LNCaP clone FGC (cell line): ENCODE data around the gene SLCO3A1.

ENCODE experiments used
- DNase-seq: peaks from one replicate; pipeline ENCODE4 v3.0.0-alpha.2; 2011; ENCODE audit warnings: low read depth
- H3K4me3 ChIP-seq: 2 replicates; pipeline ENCODE4 v1.5.1; 2011; ENCODE audit warnings: mild to moderate bottlenecking, low read depth, low read length, control low read depth
- TF ChIP-seq, protein P1 (sequence below): IDR thresholded peaks from 2 replicates; pipeline ENCODE4 v1.5.1; 2012; ENCODE audit warnings: mild to moderate bottlenecking; ENCODE audit not compliant: control insufficient read depth, insufficient read depth; ENCODE audit errors: extremely low read depth

SLCO3A1 gene

DNA sequence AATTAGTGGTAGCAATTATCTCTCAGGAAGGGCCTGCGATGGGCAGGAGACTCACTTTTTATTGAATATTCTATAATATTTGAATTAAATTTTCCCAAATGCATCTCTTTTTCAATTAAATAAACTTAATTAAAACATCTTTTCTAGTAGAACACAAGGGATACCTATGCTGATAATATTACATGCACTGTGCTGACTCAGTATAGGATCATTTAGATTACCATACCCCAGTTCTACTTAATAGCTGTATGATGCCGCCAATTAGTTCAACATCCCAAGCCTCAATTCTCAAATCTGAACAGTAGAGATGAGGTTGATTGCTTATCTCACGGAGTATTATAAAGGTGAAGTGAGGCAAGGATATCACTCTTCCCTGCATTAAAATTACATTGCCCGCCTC, 149.2 kb downstream of the SLCO3A1 start:
- DNase-seq = no peak
- TF ChIP-seq, protein P1, sequence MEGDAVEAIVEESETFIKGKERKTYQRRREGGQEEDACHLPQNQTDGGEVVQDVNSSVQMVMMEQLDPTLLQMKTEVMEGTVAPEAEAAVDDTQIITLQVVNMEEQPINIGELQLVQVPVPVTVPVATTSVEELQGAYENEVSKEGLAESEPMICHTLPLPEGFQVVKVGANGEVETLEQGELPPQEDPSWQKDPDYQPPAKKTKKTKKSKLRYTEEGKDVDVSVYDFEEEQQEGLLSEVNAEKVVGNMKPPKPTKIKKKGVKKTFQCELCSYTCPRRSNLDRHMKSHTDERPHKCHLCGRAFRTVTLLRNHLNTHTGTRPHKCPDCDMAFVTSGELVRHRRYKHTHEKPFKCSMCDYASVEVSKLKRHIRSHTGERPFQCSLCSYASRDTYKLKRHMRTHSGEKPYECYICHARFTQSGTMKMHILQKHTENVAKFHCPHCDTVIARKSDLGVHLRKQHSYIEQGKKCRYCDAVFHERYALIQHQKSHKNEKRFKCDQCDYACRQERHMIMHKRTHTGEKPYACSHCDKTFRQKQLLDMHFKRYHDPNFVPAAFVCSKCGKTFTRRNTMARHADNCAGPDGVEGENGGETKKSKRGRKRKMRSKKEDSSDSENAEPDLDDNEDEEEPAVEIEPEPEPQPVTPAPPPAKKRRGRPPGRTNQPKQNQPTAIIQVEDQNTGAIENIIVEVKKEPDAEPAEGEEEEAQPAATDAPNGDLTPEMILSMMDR = no peak
- H3K4me3 ChIP-seq = no peak overlapping the region

DNA sequence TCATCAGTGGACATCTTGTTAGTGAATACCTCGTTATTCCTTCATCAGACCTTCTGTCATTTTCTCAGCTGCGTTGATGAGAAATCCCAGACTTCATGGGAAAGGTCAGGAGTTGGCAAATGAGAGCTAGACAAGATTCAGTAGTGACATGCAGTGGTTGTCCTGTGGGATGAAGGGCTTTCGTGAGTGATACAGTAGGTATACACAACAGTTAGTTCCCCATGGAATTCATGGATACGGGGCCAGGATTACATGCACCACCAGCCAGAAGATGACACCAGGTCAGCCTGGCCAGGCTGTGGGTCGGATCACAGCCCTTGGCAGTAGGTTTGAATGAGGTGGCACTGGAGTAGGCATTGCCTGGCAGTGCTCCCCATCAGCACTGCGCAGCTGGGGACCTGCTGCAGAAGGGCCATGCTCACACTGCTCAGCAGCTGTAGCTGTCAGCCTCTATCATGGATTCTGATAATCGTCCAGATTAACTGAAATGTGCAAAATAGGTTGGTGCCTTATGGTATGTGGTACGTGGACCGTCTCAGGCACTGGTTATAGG, 150.1 kb downstream of the SLCO3A1 start:
- DNase-seq = no peak
- TF ChIP-seq, protein P1 = no peak
- no peak overlapping the region for H3K4me3 ChIP-seq

DNA sequence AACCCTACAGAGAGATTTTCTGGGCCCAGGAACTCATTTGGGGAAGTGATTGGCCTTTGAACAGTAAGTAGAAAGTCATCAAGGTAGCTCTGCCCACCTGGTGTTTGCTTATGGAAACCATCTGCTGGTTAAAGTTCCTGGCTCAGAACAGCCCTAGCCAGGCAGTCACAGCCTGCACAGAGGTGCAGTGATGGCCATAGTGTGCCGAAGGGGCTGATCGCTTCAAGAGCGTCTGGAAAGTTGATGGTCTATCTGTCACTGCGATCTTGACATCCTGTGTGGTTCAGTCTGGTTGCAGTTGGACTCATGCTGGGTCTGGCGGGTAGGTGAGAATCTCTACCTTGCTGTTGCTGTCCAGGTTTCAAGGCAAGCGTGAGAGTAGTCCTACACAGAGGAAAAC, 151.6 kb downstream of the SLCO3A1 start:
- no peak for DNase-seq
- TF ChIP-seq, protein P1 = no peak

DNA sequence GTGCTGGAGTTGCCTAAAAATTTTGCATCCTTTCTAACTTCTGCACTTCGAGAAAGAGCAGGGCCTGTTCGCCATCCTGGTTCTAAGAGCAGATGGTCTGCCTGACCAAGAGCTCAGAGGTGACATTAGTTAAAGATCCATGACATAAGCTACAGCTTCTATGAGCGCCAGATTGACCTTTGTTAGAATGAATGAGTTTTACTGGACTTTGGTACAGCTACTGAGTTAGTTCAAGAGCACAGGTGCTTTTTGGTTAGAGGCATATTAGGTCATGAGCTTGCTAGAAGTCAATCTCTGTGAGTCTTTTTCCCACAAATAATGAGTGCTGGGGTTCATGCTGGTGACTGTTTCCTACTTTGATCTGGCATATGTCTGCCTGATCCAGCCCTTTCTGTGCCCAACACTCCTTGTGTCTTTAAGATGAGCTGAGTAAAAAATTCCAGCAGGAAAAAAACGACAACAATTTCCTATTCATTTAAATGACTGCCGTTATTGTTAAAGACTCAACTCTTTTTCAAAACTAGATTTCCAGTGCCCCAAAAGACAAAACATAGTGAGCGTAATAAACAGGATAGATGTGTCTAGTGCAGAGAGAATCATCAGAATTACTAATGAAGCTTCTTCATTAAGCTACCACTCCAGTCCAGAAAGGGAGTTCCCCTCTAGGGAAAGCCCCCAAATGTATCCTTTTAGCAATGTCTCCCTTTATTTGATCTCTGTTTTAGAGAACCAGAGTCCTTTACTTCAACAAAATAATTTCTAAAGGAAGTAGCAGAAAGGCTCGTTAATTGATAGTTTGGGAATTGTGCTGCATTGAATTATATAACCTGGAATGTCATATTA, 152.9 kb downstream of the SLCO3A1 start:
- no peak for DNase-seq
- TF ChIP-seq, protein P1 = no peak
- no peak overlapping the region for H3K4me3 ChIP-seq

More for the DNA sequence above, 151.6 kb downstream of the SLCO3A1 start:
- H3K4me3 ChIP-seq = no peak overlapping the region

DNA sequence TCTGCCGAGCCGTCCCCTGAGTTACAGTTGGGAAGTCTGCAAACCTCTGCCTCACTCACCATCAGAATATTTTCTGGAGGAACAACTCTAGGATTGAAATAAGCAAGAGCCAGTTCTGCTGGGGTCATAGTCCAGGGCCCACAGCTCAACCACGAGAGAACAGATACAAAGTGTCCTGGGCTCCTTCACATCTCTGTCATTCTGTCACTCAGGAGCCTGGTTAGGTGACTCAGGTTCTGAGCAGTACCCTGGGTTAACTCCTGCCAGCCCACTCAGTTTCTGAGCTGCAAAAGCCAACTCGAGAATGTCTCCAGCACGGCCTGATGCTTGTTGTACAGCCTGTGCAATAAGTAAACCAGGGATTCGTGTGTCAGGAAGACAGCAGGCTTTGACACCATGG, 155.7 kb downstream of the SLCO3A1 start:
- H3K4me3 ChIP-seq = no peak overlapping the region
- TF ChIP-seq, protein P1 = no peak
- no peak for DNase-seq

DNA sequence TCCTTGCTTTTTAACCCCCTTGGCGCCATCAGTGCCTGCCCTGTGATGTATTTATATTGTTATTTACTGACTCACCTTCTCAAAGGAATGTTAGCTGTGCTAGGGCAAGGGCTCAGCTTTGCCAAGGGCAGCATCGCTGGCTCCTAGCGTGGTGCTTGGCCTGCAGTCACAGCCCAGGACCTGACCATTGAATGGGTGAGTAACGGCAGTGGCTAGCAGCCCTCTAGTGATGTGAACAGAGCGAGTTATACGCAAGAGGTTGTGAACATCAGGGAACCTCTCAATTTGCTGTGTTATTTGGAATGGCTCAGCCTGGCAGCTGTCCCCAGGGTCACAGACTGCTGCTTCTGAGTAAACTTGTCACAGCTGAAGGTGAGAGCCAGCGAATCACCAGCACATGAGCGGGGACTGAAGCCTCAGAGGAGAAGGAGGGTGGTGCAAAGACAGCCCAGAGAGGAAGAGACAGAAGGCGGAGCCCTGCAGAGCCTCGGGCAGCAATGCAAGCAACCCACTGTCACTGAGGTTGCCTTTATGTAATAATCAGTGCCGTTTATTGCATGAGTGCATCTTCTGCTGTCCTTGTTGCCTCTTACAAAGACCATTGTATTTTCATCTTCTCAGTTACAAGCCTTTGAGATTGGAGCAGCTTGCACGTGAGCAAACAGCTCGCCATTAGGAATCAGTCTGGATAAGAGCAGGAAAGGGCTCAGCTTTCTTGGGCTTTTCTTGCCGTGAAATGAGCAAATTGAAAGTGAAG, 158.3 kb downstream of the SLCO3A1 start:
- TF ChIP-seq, protein P1 = no peak
- H3K4me3 ChIP-seq = no peak overlapping the region
- DNase-seq = no peak
